Gastroesophageal sphincter (tissue), 4 donors: ENCODE data around the gene RAI1. TPM values are rescaled to one million over a fixed set of nuclear protein-coding genes. Genes with fewer than 3 reads are reported as not detected.
A peak's percentile ranks its signal among the peaks of the same experiment; 100 is the strongest.

Source experiments
- ATAC-seq: fragments of 150-250 bp; one replicate; pipeline ENCODE4 v1.9.1; 2016; ENCODE audit warnings: mild to moderate bottlenecking, moderate library complexity
- H3K27ac ChIP-seq, 4 donors: fragments of 200-600 bp; sonication (generic) in 3 of 4; 1 replicate in 3 of 4; 2 replicates in 1 of 4; pipeline ENCODE4 v1.5.1; 2016 to 2019
- H3K27me3 ChIP-seq: fragments of 200-600 bp; sonication (generic); one replicate; pipeline ENCODE4 v1.5.1; 2019
- H3K36me3 ChIP-seq, 2 donors: fragments of 200-600 bp; sonication (generic); one replicate each; pipeline ENCODE4 v1.5.1; 2019; ENCODE audit warnings: control low read depth in 1 of 2
- H3K4me1 ChIP-seq, 3 donors: fragments of 200-600 bp; sonication (generic); 1 replicate in 2 of 3; 2 replicates in 1 of 3; pipeline ENCODE4 v1.5.1; 2016 to 2019; ENCODE audit warnings: control low read depth in 2 of 3
- H3K4me3 ChIP-seq, 2 donors: fragments of 200-600 bp; sonication (generic); one replicate each; pipeline ENCODE4 v1.5.1; 2019; ENCODE audit warnings: mild to moderate bottlenecking in 1 of 2, moderate library complexity in 1 of 2
- H3K9me3 ChIP-seq, 3 donors: fragments of 200-600 bp; sonication (generic); one replicate each; pipeline ENCODE4 v1.5.1; 2017 to 2019; ENCODE audit warnings: control low read depth in 2 of 3
- EP300 ChIP-seq: sonication (generic); formaldehyde crosslinking; IDR thresholded peaks from one replicate; pipeline ENCODE4 v1.6.1; 2017; ENCODE audit warnings: antibody characterized with exemption, mild to moderate bottlenecking
- POLR2A ChIP-seq, 2 donors: fragments of 450-650 bp; IDR thresholded peaks; one replicate each; pipeline ENCODE4 v1.6.1; 2017; ENCODE audit warnings: antibody characterized with exemption in 2 of 2, mild to moderate bottlenecking in 2 of 2, moderate library complexity in 1 of 2
- POLR2AphosphoS5 ChIP-seq: sonication (generic); formaldehyde crosslinking; IDR thresholded peaks from one replicate; pipeline ENCODE4 v1.6.1; 2017; ENCODE audit warnings: antibody characterized with exemption
- WGBS, 2 donors: methylation state at CpG; one replicate each; pipeline ENCODE4 v1.1.5; 2018; ENCODE audit warnings: low coverage in 1 of 2; 5-methylcytosine and 5-hydroxymethylcytosine counted together
- total RNA-seq, 4 donors: library from RNA; depleted of rRNA; stranded (reverse); fragments of >200 nt; gene quantifications; one replicate each; pipeline ENCODE4 v1.1.0, GENCODE V29; 2016
- TF ChIP-seq, protein P1 (sequence below), 4 experiments: fragments of 200-600 bp in 2 of 4; fragments of 450-650 bp in 2 of 4; sonication (generic) in 1 of 4; IDR thresholded peaks; one replicate each; pipeline ENCODE4 v1.5.1; 2017 to 2019; ENCODE audit warnings: antibody characterized with exemption in 4 of 4, mild to moderate bottlenecking in 2 of 4, moderate library complexity in 2 of 4

Gene RAI1
- total RNA-seq, 4 donors from 2014 or later: 15.9 to 39.7 (median 28.3) TPM

DNA sequence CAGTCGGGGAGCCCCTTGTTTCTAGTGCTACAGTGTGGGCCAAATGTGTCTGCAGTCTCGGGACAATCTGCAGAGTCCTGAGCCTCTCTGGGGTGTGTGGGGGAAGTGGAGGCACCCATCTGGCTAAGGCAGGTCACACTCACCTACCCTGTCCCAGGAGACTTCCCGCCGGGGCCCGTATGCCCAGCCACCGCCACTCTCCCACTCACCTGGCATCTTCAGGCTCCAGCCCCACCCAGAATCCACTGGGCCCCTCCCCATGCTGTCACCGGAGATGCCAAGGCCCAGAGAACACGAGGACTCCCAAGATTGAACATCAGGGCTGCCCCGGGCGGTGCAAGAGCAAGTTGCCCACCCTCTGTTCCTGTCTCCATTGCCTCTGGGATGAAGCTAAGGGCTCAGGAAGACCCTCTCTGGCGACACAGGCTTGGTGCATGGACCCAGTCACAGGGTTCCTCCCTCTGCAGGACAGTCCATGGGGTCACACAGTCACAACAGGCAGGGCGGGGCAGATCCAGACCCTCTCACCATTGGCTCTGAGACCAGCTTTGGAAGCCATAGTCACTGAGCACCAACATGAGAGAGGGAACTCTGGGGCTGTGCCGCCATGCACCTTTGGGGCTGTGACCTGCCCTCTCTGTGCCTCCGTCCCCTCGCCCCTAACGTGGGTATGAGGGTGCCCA is 117.5 kb downstream of the RAI1 start:
- Histone ChIP-seq H3K9me3 (no peaks in the 10 kb centered on the region), H3K27me3 (no peaks in the 10 kb centered on the region), H3K36me3 (peaks cover 0 to 75% of the 10 kb centered on the region in 2 donors), H3K4me3 (no peak overlapping the region), H3K4me1 (peaks cover 0 to 72% (median 0%) of the 10 kb centered on the region in 3 donors), H3K27ac (no peak overlapping the region)
- TF ChIP-seq, protein P1, sequence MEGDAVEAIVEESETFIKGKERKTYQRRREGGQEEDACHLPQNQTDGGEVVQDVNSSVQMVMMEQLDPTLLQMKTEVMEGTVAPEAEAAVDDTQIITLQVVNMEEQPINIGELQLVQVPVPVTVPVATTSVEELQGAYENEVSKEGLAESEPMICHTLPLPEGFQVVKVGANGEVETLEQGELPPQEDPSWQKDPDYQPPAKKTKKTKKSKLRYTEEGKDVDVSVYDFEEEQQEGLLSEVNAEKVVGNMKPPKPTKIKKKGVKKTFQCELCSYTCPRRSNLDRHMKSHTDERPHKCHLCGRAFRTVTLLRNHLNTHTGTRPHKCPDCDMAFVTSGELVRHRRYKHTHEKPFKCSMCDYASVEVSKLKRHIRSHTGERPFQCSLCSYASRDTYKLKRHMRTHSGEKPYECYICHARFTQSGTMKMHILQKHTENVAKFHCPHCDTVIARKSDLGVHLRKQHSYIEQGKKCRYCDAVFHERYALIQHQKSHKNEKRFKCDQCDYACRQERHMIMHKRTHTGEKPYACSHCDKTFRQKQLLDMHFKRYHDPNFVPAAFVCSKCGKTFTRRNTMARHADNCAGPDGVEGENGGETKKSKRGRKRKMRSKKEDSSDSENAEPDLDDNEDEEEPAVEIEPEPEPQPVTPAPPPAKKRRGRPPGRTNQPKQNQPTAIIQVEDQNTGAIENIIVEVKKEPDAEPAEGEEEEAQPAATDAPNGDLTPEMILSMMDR (IDR thresholded peaks at IDR 0.05): no peak
- TF ChIP-seq EP300: no peak
- TF ChIP-seq POLR2A (IDR thresholded peaks at IDR 0.05): no peak
- TF ChIP-seq POLR2AphosphoS5: no peak
- ATAC-seq: no peak
- WGBS, 2 donors: no CpG with 5 or more reads among the region's 16 CpGs

DNA sequence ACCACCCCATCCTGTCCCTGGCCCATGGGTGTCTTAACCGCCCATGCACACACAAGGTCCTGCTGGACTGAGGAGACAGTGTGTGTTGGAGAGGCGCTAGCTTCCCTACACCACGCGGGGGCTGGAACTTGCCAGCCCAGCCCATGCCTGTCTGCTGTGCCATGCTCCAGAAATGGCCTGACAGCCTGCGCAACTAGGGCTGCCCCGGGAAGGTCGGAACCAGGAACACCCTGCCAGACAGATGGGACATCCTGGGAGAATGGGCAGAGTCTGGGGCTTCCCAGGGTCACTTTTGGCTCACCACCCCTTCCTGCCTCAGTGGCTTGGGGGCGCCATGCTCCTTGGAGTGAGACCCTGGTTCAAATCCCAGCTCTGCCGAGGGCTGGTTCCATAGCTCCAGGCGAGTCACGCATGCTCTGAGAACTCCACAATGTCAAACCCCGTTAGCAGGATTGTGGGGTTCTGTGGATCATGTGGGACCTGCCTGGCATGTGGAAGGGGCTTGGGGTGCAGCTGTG is 119.3 kb downstream of the RAI1 start:
- Histone ChIP-seq H3K4me1 (peaks cover 0 to 54% (median 0%) of the 10 kb centered on the region in 3 donors), H3K9me3 (no peaks in the 10 kb centered on the region), H3K36me3 (peaks cover 0 to 75% of the 10 kb centered on the region in 2 donors), H3K4me3 (no peak overlapping the region), H3K27ac (peak overlapping the region in 1 of 4 donors; percentile 1), H3K27me3 (no peaks in the 10 kb centered on the region)
- TF ChIP-seq, protein P1 (IDR thresholded peaks at IDR 0.05): no peak
- TF ChIP-seq EP300 (no peak), POLR2AphosphoS5 (no peak), POLR2A (IDR thresholded peaks at IDR 0.05) (no peak)
- ATAC-seq: no peak
- 89% methylated on average over 4 of the region's 12 CpGs; no CpG with 5 or more reads in 1 of the 2 donors for WGBS, 2 donors

DNA sequence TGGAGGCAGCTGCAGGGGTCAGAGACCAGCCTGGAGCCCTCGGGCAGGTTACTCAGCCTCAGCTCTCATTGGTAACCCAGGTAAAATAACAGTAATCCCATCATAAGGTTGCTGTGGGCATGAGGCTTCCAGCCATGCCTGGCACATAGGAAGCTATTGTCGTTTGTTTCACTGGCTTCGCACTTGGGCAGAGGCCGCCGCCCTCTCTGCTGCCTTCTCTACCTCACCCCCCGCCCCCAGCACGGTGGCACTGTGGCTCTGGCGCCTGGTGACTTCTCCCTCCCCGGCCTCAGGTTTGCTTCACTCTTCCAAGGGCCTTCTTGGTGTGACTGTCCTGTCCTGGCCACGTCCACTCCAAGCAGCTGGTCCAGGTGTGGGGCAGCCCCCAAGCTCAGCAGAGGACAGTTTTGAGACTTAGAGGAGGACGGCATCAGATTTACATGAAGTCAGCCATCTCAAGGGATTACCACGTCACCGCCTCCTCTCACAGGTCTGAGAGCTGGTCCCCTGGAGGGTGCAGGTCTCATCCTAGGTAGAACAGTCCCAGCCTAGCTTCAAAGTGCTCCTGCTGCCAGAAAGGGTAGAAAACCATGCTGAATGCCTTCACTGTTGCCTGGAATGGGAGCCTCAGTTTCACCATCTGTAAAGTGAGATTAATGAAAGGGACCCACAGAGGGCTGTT is 120.7 kb downstream of the RAI1 start:
- Histone ChIP-seq H3K4me1 (peaks cover 0 to 40% (median 0%) of the 10 kb centered on the region in 3 donors), H3K27ac (no peak overlapping the region), H3K27me3 (no peaks in the 10 kb centered on the region), H3K9me3 (no peaks in the 10 kb centered on the region), H3K36me3 (peaks cover 0 to 65% of the 10 kb centered on the region in 2 donors), H3K4me3 (no peak overlapping the region)
- 67 to 90% methylated on average over 2 to 6 of the region's 13 CpGs for WGBS, 2 donors
- ATAC-seq: no peak
- TF ChIP-seq POLR2A (IDR thresholded peaks at IDR 0.05): no peak
- no peak for TF ChIP-seq POLR2AphosphoS5
- TF ChIP-seq EP300: no peak
- TF ChIP-seq, protein P1 (IDR thresholded peaks at IDR 0.05): no peak

DNA sequence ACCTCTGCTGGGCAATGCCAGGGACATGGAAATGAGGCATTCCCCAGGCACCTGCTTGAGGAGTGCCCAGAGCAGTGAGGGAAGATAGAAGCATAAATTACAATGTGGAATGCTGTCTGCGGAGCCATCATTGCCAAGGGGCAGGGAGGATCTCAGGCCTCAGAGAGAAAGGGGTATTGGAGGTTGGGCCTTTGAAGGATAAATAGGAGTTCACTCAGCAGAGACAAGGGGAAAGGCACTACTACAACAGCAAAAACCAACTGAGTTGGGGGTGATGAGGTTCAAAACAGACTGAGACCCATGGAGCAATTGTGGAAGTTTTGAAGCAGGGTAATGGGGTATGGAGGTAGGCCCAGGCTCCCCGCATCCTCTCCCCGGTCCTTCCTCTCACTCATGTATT is 122.7 kb downstream of the RAI1 start:
- WGBS, 2 donors: 94 to 100% methylated on average over 2 of the region's 3 CpGs
- Histone ChIP-seq H3K9me3 (no peaks in the 10 kb centered on the region), H3K36me3 (peaks cover 0 to 53% of the 10 kb centered on the region in 2 donors)

More for the DNA sequence above, 122.7 kb downstream of the RAI1 start:
- Histone ChIP-seq H3K4me3 (no peak overlapping the region), H3K27ac (no peak overlapping the region), H3K4me1 (peaks cover 0 to 24% (median 0%) of the 10 kb centered on the region in 3 donors), H3K27me3 (no peaks in the 10 kb centered on the region)
- no peak for ATAC-seq
- TF ChIP-seq POLR2AphosphoS5 (no peak), EP300 (no peak), POLR2A (IDR thresholded peaks at IDR 0.05) (no peak)
- TF ChIP-seq, protein P1 (IDR thresholded peaks at IDR 0.05): no peak
